Measurements from ENCODE around the gene SEMA5A. TPM values are rescaled to one million over a fixed set of nuclear protein-coding genes. Genes with fewer than 3 reads are reported as not detected.

SEMA5A gene
- total and polyA plus RNA-seq, 2 donors (not counting 1 experiment from before 2014, with no cell fraction given), result not detected

GRCh38 chr5:9338796-9339195 is 207.1 kb downstream of the SEMA5A start:
- Histone ChIP-seq H4K20me1 (ENCODE audit: control insufficient read depth, insufficient read depth, low read length, poor library complexity, severe bottlenecking) (no peaks in the 10 kb centered on the region), H3K27ac (ENCODE audit: low read length in 2 of 2) (no peak overlapping the region), H2AFZ (ENCODE audit: insufficient read depth, low read depth, low read length, poor library complexity, severe bottlenecking) (no peak overlapping the region), H3K4me3 (ENCODE audit: control extremely low read depth in 1 of 5, extremely low read depth in 1 of 5, insufficient read depth in 1 of 5, low read depth in 2 of 5, low read length in 4 of 5) (no peak overlapping the region), H3K79me2 (ENCODE audit: control insufficient read depth, insufficient read depth, low read length) (no peaks in the 10 kb centered on the region), H3K9ac (ENCODE audit: low read length) (no peak overlapping the region), H3K36me3 (replicated peaks in 1 of 2; ENCODE audit: control extremely low read depth in 1 of 2, control insufficient read depth in 1 of 2, extremely low read depth in 1 of 2, insufficient read depth in 2 of 2, low read length in 1 of 2) (no peaks in the 10 kb centered on the region), H3K4me1 (ENCODE audit: control insufficient read depth in 2 of 2, insufficient read depth in 2 of 2, low read length in 2 of 2) (no peaks in the 10 kb centered on the region), H3K27me3 (replicated peaks in 1 of 4; ENCODE audit: control extremely low read depth in 1 of 4, control insufficient read depth in 3 of 4, insufficient read depth in 4 of 4, low read length in 3 of 4) (no peaks in the 10 kb centered on the region), H3K4me2 (replicated peaks; ENCODE audit: low read depth, low read length, poor library complexity, severe bottlenecking) (no peak overlapping the region), H3K9me3 (ENCODE audit: control extremely low read depth in 1 of 3, control insufficient read depth in 2 of 3, insufficient read depth in 1 of 3, low read length in 2 of 3) (peaks cover 0 to 4% (median 0%) of the 10 kb centered on the region in 3 donors)
- Mint-ChIP-seq H3K9me3 (ENCODE audit: insufficient read depth) (no peaks in the 10 kb centered on the region), H3K27ac (no peak overlapping the region), H3K4me1 (no peaks in the 10 kb centered on the region), H3K4me3 (no peak overlapping the region), H3K27me3 (no peaks in the 10 kb centered on the region)
- CTCF ChIA-PET, result no interaction called here
- no peak for ATAC-seq (ENCODE audit: low read depth)
- no peak for TF ChIP-seq CTCF (IDR thresholded peaks at IDR 0.05)
- TF ChIP-seq EZH2 (IDR thresholded peaks at IDR 0.05; ENCODE audit: borderline replicate concordance, insufficient read depth, low read depth, low read length, poor library complexity, severe bottlenecking), result no peak
- intact Hi-C loops (cut with micrococcal nuclease), result no loop called here
- no peak for DNase-seq
- POLR2A ChIA-PET, result no interaction called here
- WGBS (ENCODE audit: insufficient coverage), result no CpG with 5 or more reads among the region's 4 CpGs

- H4K20me1 ChIP-seq (ENCODE audit: control insufficient read depth, insufficient read depth, low read length, poor library complexity, severe bottlenecking), result no peaks in the 10 kb centered on the region
- H3K4me1 ChIP-seq (ENCODE audit: control insufficient read depth in 2 of 2, insufficient read depth in 2 of 2, low read length in 2 of 2), result no peaks in the 10 kb centered on the region
- Mint-ChIP-seq H3K27me3 (no peaks in the 10 kb centered on the region), H3K4me3 (no peak overlapping the region), H3K27ac (no peak overlapping the region), H3K9me3 (ENCODE audit: insufficient read depth) (no peaks in the 10 kb centered on the region), H3K4me1 (no peaks in the 10 kb centered on the region)
- no peak overlapping the region for H3K4me3 ChIP-seq (ENCODE audit: control extremely low read depth in 1 of 5, extremely low read depth in 1 of 5, insufficient read depth in 1 of 5, low read depth in 2 of 5, low read length in 4 of 5)
- POLR2A ChIA-PET, result no interaction called here
- H3K9me3 ChIP-seq (ENCODE audit: control extremely low read depth in 1 of 3, control insufficient read depth in 2 of 3, insufficient read depth in 1 of 3, low read length in 2 of 3), result peaks cover 0 to 4% (median 0%) of the 10 kb centered on the region in 3 donors
- no peak for DNase-seq
- intact Hi-C loops (cut with micrococcal nuclease), result no loop called here
- H3K4me2 ChIP-seq (replicated peaks; ENCODE audit: low read depth, low read length, poor library complexity, severe bottlenecking), result no peak overlapping the region
- no peak overlapping the region for H3K9ac ChIP-seq (ENCODE audit: low read length)
- no peak for ATAC-seq (ENCODE audit: low read depth)
- CTCF ChIA-PET, result no interaction called here
- TF ChIP-seq EZH2 (IDR thresholded peaks at IDR 0.05; ENCODE audit: borderline replicate concordance, insufficient read depth, low read depth, low read length, poor library complexity, severe bottlenecking) (no peak), CTCF (IDR thresholded peaks at IDR 0.05) (no peak)
- 75% methylated on average over 2 of the region's 4 CpGs for WGBS (ENCODE audit: insufficient coverage)
- H3K79me2 ChIP-seq (ENCODE audit: control insufficient read depth, insufficient read depth, low read length), result no peaks in the 10 kb centered on the region
- no peaks in the 10 kb centered on the region for H3K36me3 ChIP-seq (replicated peaks in 1 of 2; ENCODE audit: control extremely low read depth in 1 of 2, control insufficient read depth in 1 of 2, extremely low read depth in 1 of 2, insufficient read depth in 2 of 2, low read length in 1 of 2)
- no peak overlapping the region for H3K27ac ChIP-seq (ENCODE audit: low read length in 2 of 2)
- H3K27me3 ChIP-seq (replicated peaks in 1 of 4; ENCODE audit: control extremely low read depth in 1 of 4, control insufficient read depth in 3 of 4, insufficient read depth in 4 of 4, low read length in 3 of 4), result no peaks in the 10 kb centered on the region
- no peak overlapping the region for H2AFZ ChIP-seq (ENCODE audit: insufficient read depth, low read depth, low read length, poor library complexity, severe bottlenecking)
These were observed 207.8 kb downstream of the SEMA5A start for GRCh38 chr5:9337928-9338595.

All from B cell (primary cell).